Activated B cell treated with CpG ODN at 0.5 μM for 24 hours (primary cell): Measurements from ENCODE around the gene SLC18A2. TPM values are rescaled to one million over a fixed set of nuclear protein-coding genes. Genes with fewer than 3 reads are reported as not detected.

Source experiments
- ATAC-seq: fragments of 200-7000 bp; cut with Tn5 transposase; one replicate; pipeline ENCODE4 v1.10.0; 2021; ENCODE audit warnings: low read depth, mild to moderate bottlenecking, moderate library complexity
- CTCF ChIA-PET: fragments of 350-600 bp; sonication (Branson Sonifier 250); formaldehyde crosslinking; loops from one replicate; lab custom pipeline; 2021; ENCODE audit warnings: antibody characterized with exemption; lab: Charles Lee
- POLR2A ChIA-PET: fragments of 350-600 bp; sonication (Branson Sonifier 250); formaldehyde crosslinking; loops from one replicate; lab custom pipeline; 2021; ENCODE audit warnings: antibody characterized with exemption; lab: Charles Lee
- DNase-seq: peaks from one replicate; pipeline ENCODE4 v3.0.0; 2022
- H3K27ac Mint-ChIP-seq: one replicate; pipeline ENCODE4 v1.8.0; 2020; ENCODE audit warnings: mixed read lengths
- H3K27me3 Mint-ChIP-seq: one replicate; pipeline ENCODE4 v1.8.0; 2021; ENCODE audit warnings: mixed read lengths
- H3K36me3 Mint-ChIP-seq: one replicate; pipeline ENCODE4 v1.8.0; 2021; ENCODE audit warnings: low read depth, mixed read lengths
- H3K4me1 Mint-ChIP-seq: one replicate; pipeline ENCODE4 v1.8.0; 2021; ENCODE audit warnings: mixed read lengths
- H3K4me3 Mint-ChIP-seq: one replicate; pipeline ENCODE4 v1.8.0; 2020; ENCODE audit warnings: mild to moderate bottlenecking, mixed read lengths
- H3K9me3 Mint-ChIP-seq: one replicate; pipeline ENCODE4 v1.8.0; 2020; ENCODE audit warnings: mixed read lengths
- CTCF ChIP-seq: fragments of 200-600 bp; IDR thresholded peaks from one replicate; pipeline ENCODE4 v1.8.0; 2022; ENCODE audit warnings: antibody characterized with exemption, mild to moderate bottlenecking
- intact Hi-C: fragments of 100-400 bp; cut with micrococcal nuclease; formaldehyde crosslinking; loops from one replicate; pipeline ENCODE4 v1.15.1; 2024
- total RNA-seq: library from RNA; stranded (reverse); gene quantifications from 2 replicates; pipeline ENCODE4 v1.2.3, GENCODE V29; 2022

The SLC18A2 gene
- total RNA-seq, 1 donor from 2014 or later, result not detected

DNA sequence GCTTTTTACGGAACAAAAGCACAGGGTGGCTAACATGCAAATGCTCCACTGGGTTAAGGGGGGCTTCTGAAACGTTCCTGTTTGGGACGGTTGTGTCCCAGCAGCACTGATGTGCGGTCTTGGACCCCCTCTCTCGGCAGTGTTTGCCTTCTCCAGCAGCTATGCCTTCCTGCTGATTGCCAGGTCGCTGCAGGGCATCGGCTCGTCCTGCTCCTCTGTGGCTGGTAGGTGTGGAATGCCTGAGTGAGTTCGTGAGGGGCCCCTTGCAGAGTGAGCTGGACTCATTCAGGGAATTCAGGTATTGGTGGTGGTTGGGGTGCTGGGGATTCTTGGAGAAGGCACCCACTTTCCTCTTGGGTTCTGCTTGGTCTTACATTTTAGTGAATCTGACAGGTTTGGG is 13.0 kb downstream of the SLC18A2 start:
- Mint-ChIP-seq H3K4me1 (no peaks in the 10 kb centered on the region), H3K9me3 (no peaks in the 10 kb centered on the region), H3K36me3 (no peaks in the 10 kb centered on the region), H3K27ac (no peak overlapping the region), H3K4me3 (no peak overlapping the region), H3K27me3 (peaks cover 16% of the 10 kb centered on the region)
- no peak for ATAC-seq
- intact Hi-C loops, result no loop called here
- DNase-seq, result no peak
- TF ChIP-seq CTCF, result no peak
- CTCF ChIA-PET, result no interaction called here
- POLR2A ChIA-PET, result no interaction called here

GRCh38 chr10:117254338-117254737 is 13.4 kb downstream of the SLC18A2 start:
- TF ChIP-seq CTCF, result no peak
- no peak for DNase-seq
- Mint-ChIP-seq H3K36me3 (no peaks in the 10 kb centered on the region), H3K4me3 (no peak overlapping the region), H3K27me3 (peaks cover 16% of the 10 kb centered on the region), H3K27ac (no peak overlapping the region), H3K9me3 (no peaks in the 10 kb centered on the region), H3K4me1 (no peaks in the 10 kb centered on the region)
- intact Hi-C loops, result no loop called here
- POLR2A ChIA-PET, result no interaction called here
- CTCF ChIA-PET, result no interaction called here
- no peak for ATAC-seq

- DNase-seq, result no peak
- intact Hi-C loops, result no loop called here
- POLR2A ChIA-PET, result no interaction called here
- Mint-ChIP-seq H3K36me3 (no peaks in the 10 kb centered on the region), H3K27me3 (peaks cover 16% of the 10 kb centered on the region), H3K27ac (no peak overlapping the region), H3K9me3 (no peaks in the 10 kb centered on the region), H3K4me3 (no peak overlapping the region), H3K4me1 (no peaks in the 10 kb centered on the region)
- no peak for ATAC-seq
- TF ChIP-seq CTCF, result no peak
- CTCF ChIA-PET, result no interaction called here
These were observed 14.1 kb downstream of the SLC18A2 start for GRCh38 chr10:117254774-117255735.

DNA sequence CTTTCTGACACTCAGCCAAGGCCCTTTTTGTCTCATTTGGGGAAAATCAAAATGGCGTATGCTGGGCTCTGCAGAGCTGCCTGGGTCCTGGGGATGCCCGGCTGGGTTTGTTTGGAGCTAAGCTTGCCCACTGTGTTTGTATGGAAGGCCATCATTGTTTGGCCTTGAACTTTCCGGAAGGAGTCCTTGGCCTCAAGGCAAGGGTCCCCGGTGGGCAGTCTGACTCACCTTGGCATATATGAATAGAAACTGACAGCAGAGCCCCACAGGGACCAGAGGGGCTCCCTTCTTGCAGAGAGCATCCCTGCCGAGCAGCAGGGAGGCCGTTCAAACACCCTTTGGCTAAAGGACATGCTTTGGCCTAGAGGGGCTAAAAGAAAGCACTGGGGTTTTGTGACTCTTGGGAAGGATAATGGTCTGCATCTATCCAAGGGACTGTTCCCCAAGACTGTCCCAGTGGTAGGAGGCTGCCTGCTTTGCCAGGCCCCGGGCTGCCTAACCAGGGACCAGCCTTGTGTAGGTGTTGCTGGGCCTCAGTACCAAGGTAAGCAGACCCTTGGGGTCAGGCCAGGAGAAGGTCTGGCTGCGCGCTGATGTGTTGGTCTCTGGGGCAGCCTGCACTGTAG is 15.0 kb downstream of the SLC18A2 start:
- H3K4me3 Mint-ChIP-seq, result no peak overlapping the region
- no peaks in the 10 kb centered on the region for H3K36me3 Mint-ChIP-seq
- no peaks in the 10 kb centered on the region for H3K9me3 Mint-ChIP-seq
- no peak for TF ChIP-seq CTCF
- POLR2A ChIA-PET, result no interaction called here
- H3K27ac Mint-ChIP-seq, result no peak overlapping the region
- H3K4me1 Mint-ChIP-seq, result no peaks in the 10 kb centered on the region
- CTCF ChIA-PET, result no interaction called here
- DNase-seq (no peak), ATAC-seq (no peak)
- intact Hi-C loops, result no loop called here
- H3K27me3 Mint-ChIP-seq, result peaks cover 15% of the 10 kb centered on the region

- no peak for TF ChIP-seq CTCF
- Mint-ChIP-seq H3K4me1 (no peaks in the 10 kb centered on the region), H3K4me3 (no peak overlapping the region), H3K27me3 (peaks cover 20% of the 10 kb centered on the region), H3K36me3 (no peaks in the 10 kb centered on the region), H3K27ac (no peak overlapping the region), H3K9me3 (no peaks in the 10 kb centered on the region)
- intact Hi-C loops, result no loop called here
- no peak for ATAC-seq
- no peak for DNase-seq
- CTCF ChIA-PET, result no interaction called here
- POLR2A ChIA-PET, result interaction anchor here (0.6 kb wide), 1 partner anchor 149 kb away, joined by 8 read pairs; no protein-coding TSS in a partner anchor
These were observed 16.0 kb downstream of the SLC18A2 start for GRCh38 chr10:117256910-117257309.
